HG02642 (cell line): Measurements from ENCODE around the gene MTMR3.
A peak's percentile ranks its signal among the peaks of the same experiment; 100 is the strongest.
"Not testable (repeated sequence)": the region's sequence is repeated elsewhere in the genome, so short reads cannot be mapped to it uniquely, and the experiment has no call there.

Experiments
- ATAC-seq: cut with Tn5 transposase; IDR thresholded peaks from one replicate; pipeline ENCODE4 v1.9.1; 2021; ENCODE audit warnings: mild to moderate bottlenecking; ENCODE audit not compliant: unreplicated experiment, poor library complexity

MTMR3 gene

DNA sequence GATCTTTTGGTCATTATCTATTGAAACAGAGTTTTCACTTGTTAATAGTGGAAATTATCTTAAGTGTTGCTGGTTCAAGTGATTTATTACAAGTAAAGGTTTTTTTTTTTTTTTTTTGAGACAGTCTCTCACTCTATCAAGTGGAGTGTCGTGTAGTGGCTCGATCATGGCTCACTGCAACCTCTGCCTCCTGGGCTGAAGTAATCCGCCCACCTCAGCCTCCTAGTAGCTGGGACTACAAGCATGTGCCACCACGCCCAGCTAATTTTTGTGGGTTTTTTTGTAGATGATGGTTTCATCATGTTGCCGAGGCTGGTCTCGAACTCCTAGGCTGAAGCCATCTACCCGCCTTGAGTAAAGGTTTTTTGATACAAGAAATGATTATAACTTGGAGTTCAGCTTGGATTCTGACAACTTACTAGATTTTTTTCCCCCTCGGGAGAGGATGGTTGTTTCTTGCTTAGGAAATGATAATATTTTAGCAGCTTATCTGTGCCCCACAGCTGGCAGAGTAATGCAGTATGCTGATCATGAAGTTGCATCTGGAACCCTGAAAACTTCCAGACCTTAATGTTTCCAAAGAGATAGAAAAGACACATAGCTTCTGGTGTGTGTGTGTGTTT lies 68.9 kb downstream of the MTMR3 start:
- no peak for ATAC-seq

- ATAC-seq, result no peak
These were observed 71.4 kb downstream of the MTMR3 start for GRCh38 chr22:29954203-29954855.

DNA sequence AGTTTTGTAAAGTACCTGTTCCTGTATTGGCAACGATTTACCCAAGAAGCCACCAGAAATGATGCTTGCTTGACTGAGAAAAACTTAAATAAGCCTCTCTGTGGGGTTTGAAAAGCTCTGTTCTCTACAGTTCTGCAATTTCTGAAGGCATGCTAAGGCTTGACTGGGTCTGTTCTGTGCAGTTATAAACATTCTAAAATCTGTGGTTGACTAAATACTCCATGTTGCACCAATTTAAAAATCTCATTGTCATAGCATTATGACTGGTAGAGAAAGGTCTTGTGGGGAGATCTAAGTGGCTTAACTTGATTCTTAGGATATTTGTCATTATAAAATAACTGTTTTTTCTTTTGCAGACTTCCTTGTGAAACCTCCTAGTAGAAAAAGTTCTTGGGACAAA lies 73.7 kb downstream of the MTMR3 start:
- ATAC-seq, result no peak

DNA sequence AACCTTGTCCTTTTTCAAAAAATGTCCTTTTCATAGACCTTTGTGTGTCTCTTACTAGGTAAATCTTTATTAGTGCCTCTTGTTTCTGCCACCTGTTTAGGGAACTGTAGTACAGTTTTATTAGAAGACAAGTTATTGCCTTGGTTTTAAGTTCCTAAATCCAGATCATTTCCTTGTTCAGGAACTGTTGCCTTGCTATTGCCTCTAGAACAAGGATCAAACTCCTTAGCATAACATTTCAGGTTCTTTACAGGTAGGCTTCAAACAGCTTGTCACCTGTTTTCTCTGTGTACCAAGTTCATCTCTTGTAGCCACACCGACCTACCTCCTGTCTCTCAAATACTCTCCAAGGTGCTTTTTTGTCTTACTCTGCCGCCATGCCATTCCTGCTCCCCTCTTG lies 75.2 kb downstream of the MTMR3 start:
- no peak for ATAC-seq

GRCh38 chr22:29964776-29965175 lies 81.8 kb downstream of the MTMR3 start:
- ATAC-seq, result no peak

DNA sequence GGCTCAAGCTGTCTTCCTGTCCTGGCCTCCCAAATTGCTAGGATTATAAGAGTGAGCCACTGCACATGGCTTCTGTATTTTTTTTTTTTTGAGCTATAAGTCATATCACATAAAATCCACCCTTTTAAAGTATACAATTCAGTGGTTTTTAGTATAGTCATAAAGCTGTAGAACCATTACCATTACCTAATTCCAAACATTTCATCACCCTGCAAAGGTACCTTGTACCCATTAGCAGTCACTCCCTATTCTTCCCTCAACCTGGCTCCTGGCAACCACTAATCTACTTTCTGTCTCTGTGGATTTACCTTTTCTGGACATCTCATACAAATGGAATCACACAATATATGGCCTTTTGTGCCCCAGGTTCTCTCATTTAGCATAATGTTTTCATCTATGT lies 84.5 kb downstream of the MTMR3 start:
- ATAC-seq, result no peak

DNA sequence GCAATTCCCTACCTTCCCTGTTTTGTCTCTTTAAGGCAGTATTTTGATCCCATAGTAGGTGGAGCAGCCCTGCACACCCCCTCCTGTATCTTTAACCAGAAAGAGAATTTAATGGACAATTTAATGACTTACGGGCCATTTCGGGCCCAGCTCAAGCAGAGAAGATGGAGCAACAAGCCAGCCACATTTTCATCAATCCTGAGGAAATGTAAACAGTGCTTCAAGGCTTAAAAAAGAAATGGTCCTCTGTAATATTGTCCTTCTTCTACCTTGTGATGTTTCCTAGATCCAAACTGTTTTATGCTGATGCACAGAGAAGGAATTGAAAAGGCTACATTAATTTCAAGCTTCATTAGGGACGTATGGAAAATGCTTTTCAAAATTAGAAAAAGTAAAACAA lies 88.6 kb downstream of the MTMR3 start:
- ATAC-seq, result no peak

GRCh38 chr22:29972121-29972520 lies 89.1 kb downstream of the MTMR3 start:
- ATAC-seq, result no peak

GRCh38 chr22:29973269-29973668 lies 90.3 kb downstream of the MTMR3 start:
- ATAC-seq, result no peak

DNA sequence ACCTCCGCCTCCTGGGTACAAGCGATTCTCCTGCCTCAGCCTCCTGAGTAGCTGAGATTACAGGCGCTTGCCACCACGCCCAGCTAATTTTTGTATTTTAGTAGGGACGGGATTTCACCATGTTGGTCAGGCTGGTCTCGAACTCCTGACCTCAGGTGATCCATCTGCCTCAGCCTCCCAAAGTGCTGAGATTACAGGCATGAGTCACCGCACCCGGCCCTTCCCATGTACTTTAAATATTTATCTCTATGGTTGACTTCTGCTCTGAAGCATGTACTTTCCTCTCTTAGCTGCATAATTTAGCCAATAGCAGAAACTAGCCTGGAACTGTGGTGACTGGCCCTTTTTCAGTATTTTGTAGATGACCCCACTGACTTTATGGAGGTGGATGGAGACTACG lies 90.7 kb downstream of the MTMR3 start:
- not testable (repeated sequence) for ATAC-seq

- ATAC-seq, result no peak
These were observed 92.5 kb downstream of the MTMR3 start for GRCh38 chr22:29975494-29975893.

DNA sequence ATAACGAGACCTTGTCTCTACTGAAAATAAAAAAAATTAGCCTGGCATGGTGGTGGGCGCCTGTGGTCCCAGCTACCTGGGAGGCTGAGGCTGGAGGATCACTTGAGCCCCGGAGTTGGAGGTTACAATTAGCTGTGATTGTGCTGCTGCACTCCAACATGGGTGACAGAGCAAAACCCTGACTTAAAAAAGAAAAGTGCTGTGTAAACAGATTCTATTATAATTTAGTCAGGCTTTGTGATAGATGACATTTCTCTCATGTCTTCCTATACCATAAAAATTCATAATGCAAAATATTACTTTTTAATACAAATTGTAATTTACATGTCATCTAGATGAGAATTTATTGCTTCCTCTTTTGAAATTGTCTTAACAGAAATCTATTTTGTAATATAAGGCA lies 94.1 kb downstream of the MTMR3 start:
- ATAC-seq, result no peak

GRCh38 chr22:29979777-29980321 lies 96.9 kb downstream of the MTMR3 start:
- peak; percentile 77 for ATAC-seq

GRCh38 chr22:29983296-29983917 lies 100.4 kb downstream of the MTMR3 start:
- ATAC-seq, result no peak

DNA sequence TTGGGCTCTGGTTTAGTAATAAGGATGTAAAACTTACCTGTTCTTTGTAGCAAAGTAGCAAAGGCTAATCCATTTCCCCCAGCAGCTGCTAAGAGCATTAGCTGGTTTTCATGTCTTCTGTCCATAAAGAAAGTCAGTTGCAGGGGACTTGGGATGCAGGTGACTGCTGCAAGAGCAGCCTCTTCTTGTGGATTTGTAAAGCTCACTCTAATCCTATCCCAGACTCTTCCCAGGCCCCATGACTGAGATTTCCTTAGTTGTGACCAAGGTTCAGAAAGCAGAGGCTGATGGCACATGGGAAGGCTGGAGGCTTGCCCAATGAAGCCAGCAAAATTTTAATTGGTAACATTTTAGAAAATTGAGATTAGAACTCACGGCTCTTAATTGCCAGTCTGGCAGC lies 102.9 kb downstream of the MTMR3 start:
- ATAC-seq, result no peak

GRCh38 chr22:29987137-29987536 lies 104.2 kb downstream of the MTMR3 start:
- no peak for ATAC-seq

DNA sequence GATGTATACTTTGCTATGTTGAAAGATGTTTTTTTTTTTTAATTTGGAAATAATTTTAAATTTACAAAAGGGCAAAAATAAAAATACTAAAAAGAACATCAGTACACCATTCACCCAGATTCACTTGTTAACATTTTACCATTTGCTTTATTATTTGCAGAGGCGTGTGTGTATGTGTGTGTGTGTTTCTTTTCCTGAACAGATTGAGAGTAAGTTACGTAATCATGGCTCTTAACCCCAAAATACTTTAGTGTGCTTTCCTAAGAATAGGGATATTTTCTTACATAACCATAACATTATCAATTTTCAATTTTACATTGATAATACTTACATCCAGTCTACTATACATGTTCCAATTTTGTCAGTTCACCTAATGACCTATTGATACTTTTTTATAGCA lies 105.7 kb downstream of the MTMR3 start:
- ATAC-seq, result no peak

DNA sequence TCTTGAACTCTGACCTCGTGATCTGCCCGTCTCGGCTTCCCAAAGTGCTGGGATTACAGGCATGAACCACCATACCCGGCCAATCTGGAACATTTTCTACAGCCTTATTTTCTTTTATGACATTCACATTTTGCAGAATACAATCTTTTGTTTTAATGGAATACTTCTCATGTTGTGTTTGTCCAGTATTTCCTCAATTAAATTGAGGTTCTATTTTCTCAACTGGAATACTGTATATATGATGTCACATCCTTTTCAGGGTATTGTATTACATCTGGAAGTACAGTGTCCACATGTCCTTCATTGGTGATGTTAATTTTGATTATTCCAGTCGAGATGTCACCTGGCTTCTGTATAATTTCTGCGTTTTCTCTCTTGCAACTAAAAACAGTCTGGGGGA lies 106.5 kb downstream of the MTMR3 start:
- ATAC-seq, result no peak

DNA sequence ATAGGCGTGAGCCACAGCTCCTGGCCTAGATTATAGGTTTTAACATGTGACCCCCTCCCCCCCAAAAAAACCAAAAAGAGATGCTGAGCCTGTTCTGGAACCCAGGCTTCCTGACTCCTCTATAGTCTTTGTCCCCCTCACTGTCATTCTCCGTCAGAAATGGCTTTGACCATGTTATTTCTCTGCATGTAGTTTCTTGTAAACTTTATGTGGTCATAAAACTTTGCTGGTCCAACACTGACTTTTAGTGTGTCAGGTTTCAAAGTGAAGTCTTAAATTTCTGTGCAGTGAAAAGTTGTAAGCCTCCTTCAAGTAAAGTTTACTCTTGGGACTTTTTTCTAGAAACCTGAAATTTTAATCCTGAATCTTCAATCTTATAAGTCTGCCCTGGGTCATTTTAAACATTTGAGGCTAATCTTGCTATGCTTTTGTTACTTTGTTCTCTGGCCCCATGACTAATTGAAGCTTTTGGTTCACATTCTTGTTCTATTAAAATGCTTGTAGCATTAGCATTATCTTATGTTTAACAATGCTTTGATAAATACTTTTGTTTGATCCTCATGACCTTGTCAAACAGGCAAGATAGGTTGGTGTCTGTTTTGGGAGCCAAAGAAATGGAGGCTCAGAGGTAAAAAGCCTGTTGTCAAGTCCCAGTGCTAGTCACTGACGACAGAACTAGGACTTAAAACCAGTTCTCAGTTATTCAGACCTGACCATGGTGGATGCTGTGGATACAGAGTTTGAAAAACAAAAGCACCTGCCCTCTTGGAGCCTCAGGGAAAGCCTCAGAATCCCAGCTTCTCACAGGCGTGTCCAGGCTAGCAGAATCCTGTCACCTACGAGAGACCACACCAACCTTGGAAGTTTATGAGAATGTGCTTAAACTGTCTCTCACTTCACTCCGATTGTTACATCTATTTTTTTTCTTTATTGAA lies 109.6 kb downstream of the MTMR3 start:
- no peak for ATAC-seq

GRCh38 chr22:29994027-29994715 lies 111.2 kb downstream of the MTMR3 start:
- ATAC-seq, result no peak
